Measurements from ENCODE around the gene TPSAB1.
A peak's percentile ranks its signal among the peaks of the same experiment; 100 is the strongest.
"Not testable (repeated sequence)": the region's sequence is repeated elsewhere in the genome, so short reads cannot be mapped to it uniquely, and the experiment has no call there.

The TPSAB1 gene

GRCh38 chr16:1253701-1254364 lies 13.3 kb downstream of the TPSAB1 start:
- DNase-seq: not testable (repeated sequence)

- DNase-seq: not testable (repeated sequence)
Measured at GRCh38 chr16:1254821-1255220, 14.3 kb downstream of the TPSAB1 start.

GRCh38 chr16:1255276-1256122 lies 15.0 kb downstream of the TPSAB1 start, which contains the start of gene TPSD1:
Gene TPSD1, plus strand, starts transcription at chr16:1256069. Its CDS starts 212 bp downstream, at chr16:1256281.
- DNase-seq: not testable (repeated sequence)

GRCh38 chr16:1256296-1256873 lies 15.9 kb downstream of the TPSAB1 start:
- not testable (repeated sequence) for DNase-seq

- no peak for DNase-seq
Measured at GRCh38 chr16:1256874-1257322, 16.4 kb downstream of the TPSAB1 start.

- DNase-seq: no peak
Measured at GRCh38 chr16:1257561-1258224, 17.2 kb downstream of the TPSAB1 start.

- no peak for DNase-seq
Measured at GRCh38 chr16:1258225-1258600, 17.7 kb downstream of the TPSAB1 start.

- DNase-seq: no peak
Measured at GRCh38 chr16:1258906-1259759, 18.6 kb downstream of the TPSAB1 start.

GRCh38 chr16:1259760-1260068 lies 19.2 kb downstream of the TPSAB1 start:
- DNase-seq: no peak

- no peak for DNase-seq
Measured at GRCh38 chr16:1260101-1260680, 19.7 kb downstream of the TPSAB1 start.

GRCh38 chr16:1261131-1261892 lies 20.8 kb downstream of the TPSAB1 start:
- DNase-seq: peak; percentile 5

- no peak for DNase-seq
Measured at GRCh38 chr16:1262210-1262845, 21.8 kb downstream of the TPSAB1 start.

- DNase-seq: no peak
Measured at GRCh38 chr16:1262846-1263221, 22.3 kb downstream of the TPSAB1 start.

- no peak for DNase-seq
Measured at GRCh38 chr16:1263591-1264344, 23.3 kb downstream of the TPSAB1 start.

GRCh38 chr16:1264345-1265089 lies 24.0 kb downstream of the TPSAB1 start:
- no peak for DNase-seq

- no peak for DNase-seq
Measured at GRCh38 chr16:1265090-1265630, 24.7 kb downstream of the TPSAB1 start.

- DNase-seq: no peak
Measured at GRCh38 chr16:1265826-1266225, 25.3 kb downstream of the TPSAB1 start.

GRCh38 chr16:1269418-1269817 lies 28.9 kb downstream of the TPSAB1 start:
- not testable (repeated sequence) for DNase-seq

GRCh38 chr16:1271380-1271723 lies 30.8 kb downstream of the TPSAB1 start:
- DNase-seq: no peak
